Hepatocyte (in vitro differentiated cells): Measurements from ENCODE around the gene PHACTR3.

Experiments
- CTCF ChIP-seq: fragments of 200-600 bp; sonication (generic); IDR thresholded peaks from 2 replicates; pipeline ENCODE4 v1.5.1; 2016; ENCODE audit warnings: antibody characterized with exemption, mild to moderate bottlenecking; ENCODE audit not compliant: poor library complexity
- EZH2 ChIP-seq: fragments of 200-600 bp; sonication (generic); IDR thresholded peaks from 2 replicates; pipeline ENCODE4 v1.6.1; 2016; ENCODE audit warnings: antibody characterized with exemption, mild to moderate bottlenecking, borderline replicate concordance
- EZH2phosphoT487 ChIP-seq: fragments of 200-600 bp; sonication (generic); IDR thresholded peaks from one replicate; pipeline ENCODE4 v1.6.1; 2018; ENCODE audit warnings: antibody characterized with exemption, mild to moderate bottlenecking, low read depth, moderate library complexity; ENCODE audit not compliant: unreplicated experiment, severe bottlenecking

GRCh38 chr20:59784791-59785668 is 180.7 kb downstream of the PHACTR3 start:
- TF ChIP-seq CTCF: no peak
- no peak for TF ChIP-seq EZH2
- no peak for TF ChIP-seq EZH2phosphoT487
